ENCODE measurements around the gene CCKAR. TPM values are rescaled to one million over a fixed set of nuclear protein-coding genes. Genes with fewer than 3 reads are reported as not detected.

The CCKAR gene
- total and polyA plus RNA-seq, 2 donors (not counting 3 experiments of a cell fraction or from before 2014, with no cell fraction given), result not detected

- DNase-seq (ENCODE audit: low read depth, low spot score) (no peak), FAIRE-seq (no peak)
- intact Hi-C loops (cut with micrococcal nuclease), result no loop called here
- Histone ChIP-seq H3K79me2 (ENCODE audit: control insufficient read depth, insufficient read depth, low read length) (no peaks in the 10 kb centered on the region), H3K4me1 (ENCODE audit: control insufficient read depth, extremely low read depth, insufficient read depth, low read length) (no peaks in the 10 kb centered on the region), H3K27me3 (ENCODE audit: control insufficient read depth in 2 of 2, insufficient read depth in 2 of 2, low read length in 2 of 2) (peaks cover 0 to 7% of the 10 kb centered on the region in 2 experiments), H2AFZ (ENCODE audit: low read depth, low read length) (no peak overlapping the region), H3K36me3 (ENCODE audit: control insufficient read depth in 2 of 2, extremely low read depth in 1 of 2, insufficient read depth in 2 of 2, low read length in 2 of 2) (no peaks in the 10 kb centered on the region), H3K4me2 (ENCODE audit: insufficient read depth, low read length) (no peak overlapping the region), H3K27ac (ENCODE audit: insufficient read depth, low read depth, low read length) (no peak overlapping the region), H3K9me1 (replicated peaks; ENCODE audit: control insufficient read depth, extremely low read depth, insufficient read depth, low read length) (no peaks in the 10 kb centered on the region), H3K4me3 (replicated peaks in 1 of 3; ENCODE audit: insufficient read depth in 1 of 3, low read depth in 1 of 3, low read length in 3 of 3) (no peak overlapping the region), H3K9ac (replicated peaks; ENCODE audit: extremely low read depth, insufficient read depth, low read length) (no peak overlapping the region), H3K9me3 (replicated peaks; ENCODE audit: control insufficient read depth, insufficient read depth, low read length) (no peaks in the 10 kb centered on the region), H4K20me1 (replicated peaks; ENCODE audit: control insufficient read depth, extremely low read depth, insufficient read depth, low read length) (no peaks in the 10 kb centered on the region)
- TF ChIP-seq MYC (IDR thresholded peaks at IDR 0.05; ENCODE audit: low read depth, low read length) (no peak), GATA2 (IDR thresholded peaks at IDR 0.05; ENCODE audit: insufficient read depth, insufficient read length, low read depth, low read length) (no peak), MAX (IDR thresholded peaks at IDR 0.05; ENCODE audit: insufficient read depth, insufficient read length) (no peak), JUN (IDR thresholded peaks at IDR 0.05; ENCODE audit: borderline replicate concordance, insufficient read depth, insufficient read length, low read depth) (no peak), EZH2 (IDR thresholded peaks at IDR 0.05; ENCODE audit: borderline replicate concordance, low read depth, low read length, severe bottlenecking) (no peak), POLR2A (IDR thresholded peaks at IDR 0.05; ENCODE audit: low read depth, low read length) (no peak), CTCF (IDR thresholded peaks at IDR 0.05; ENCODE audit: extremely low read depth in 1 of 2, insufficient read depth in 1 of 2, low read depth in 1 of 2, low read length in 2 of 2) (no peak), POLR2AphosphoS5 (IDR thresholded peaks at IDR 0.05; ENCODE audit: insufficient read depth, low read depth, low read length) (no peak), FOS (IDR thresholded peaks at IDR 0.05; ENCODE audit: borderline replicate concordance, insufficient read depth, low read length) (no peak)
- BruUV-seq (replicated peaks), result no TSS peak
- dilution Hi-C loops (cut with MboI; ENCODE audit: extremely low pct_ligation_motif_present, low sequenced_read_pairs), result no loop called here
- ChIA-PET CTCF (no interaction called here), POLR2A (no interaction called here)
Measured at GRCh38 chr4:26524011-26524410, 33.7 kb upstream of the CCKAR start.
